Ishikawa (cell line): Measurements from ENCODE around the gene SGK1.

ENCODE experiments used
- CEBPB ChIP-seq: IDR thresholded peaks from 2 replicates; pipeline ENCODE4 v1.6.1; 2012
- CREB1 ChIP-seq: IDR thresholded peaks from 2 replicates; pipeline ENCODE4 v1.6.1; 2012; ENCODE audit warnings: low read depth
- EGR1 ChIP-seq: IDR thresholded peaks from 2 replicates; pipeline ENCODE4 v1.6.1; 2012
- EP300 ChIP-seq: IDR thresholded peaks from 2 replicates; pipeline ENCODE4 v1.6.1; 2012; ENCODE audit warnings: borderline replicate concordance
- FOXM1 ChIP-seq: IDR thresholded peaks from 2 replicates; pipeline ENCODE4 v1.6.1; 2012; ENCODE audit warnings: low read depth, borderline replicate concordance
- MAX ChIP-seq: IDR thresholded peaks from 2 replicates; pipeline ENCODE4 v1.6.1; 2012
- NFIC ChIP-seq: IDR thresholded peaks from 2 replicates; pipeline ENCODE4 v1.6.1; 2012
- RAD21 ChIP-seq: IDR thresholded peaks from 2 replicates; pipeline ENCODE4 v1.6.1; 2012; ENCODE audit warnings: low read depth
- REST ChIP-seq: IDR thresholded peaks from 2 replicates; pipeline ENCODE4 v1.6.1; 2012; ENCODE audit warnings: low read depth, mild to moderate bottlenecking
- TAF1 ChIP-seq: IDR thresholded peaks from 2 replicates; pipeline ENCODE4 v1.6.1; 2012; ENCODE audit warnings: low read depth, mild to moderate bottlenecking
- TCF12 ChIP-seq: IDR thresholded peaks from 2 replicates; pipeline ENCODE4 v1.6.1; 2012; ENCODE audit warnings: low read depth
- TEAD4 ChIP-seq: IDR thresholded peaks from 2 replicates; pipeline ENCODE4 v1.6.1; 2012
- YY1 ChIP-seq: IDR thresholded peaks from 2 replicates; pipeline ENCODE4 v1.6.1; 2012; ENCODE audit warnings: low read depth
- ZBTB7A ChIP-seq: IDR thresholded peaks from 2 replicates; pipeline ENCODE4 v1.6.1; 2012; ENCODE audit warnings: low read depth

The SGK1 gene

GRCh38 chr6:134170844-134171243 is 147.1 kb downstream of the SGK1 start:
- TF ChIP-seq EP300 (no peak), FOXM1 (no peak), TEAD4 (no peak), TAF1 (no peak), TCF12 (no peak), EGR1 (no peak), YY1 (no peak), REST (no peak)

GRCh38 chr6:134169871-134170486 is 147.9 kb downstream of the SGK1 start:
- TF ChIP-seq TEAD4 (no peak), CEBPB (no peak), ZBTB7A (no peak), CREB1 (no peak)

- TF ChIP-seq NFIC (no peak), RAD21 (no peak), CREB1 (no peak), MAX (no peak), EP300 (no peak), FOXM1 (no peak), TCF12 (no peak), REST (no peak), EGR1 (no peak), ZBTB7A (no peak)
These were observed 149.2 kb downstream of the SGK1 start for GRCh38 chr6:134168590-134169208.

GRCh38 chr6:134166511-134167261 is 151.2 kb downstream of the SGK1 start:
- no peak for TF ChIP-seq EGR1
- TF ChIP-seq REST, result no peak
- TF ChIP-seq TCF12, result no peak
- TF ChIP-seq TEAD4, result no peak
- TF ChIP-seq MAX, result no peak
- TF ChIP-seq EP300, result no peak
- TF ChIP-seq YY1, result no peak
- no peak for TF ChIP-seq NFIC
- TF ChIP-seq RAD21, result no peak

GRCh38 chr6:134165561-134166201 is 152.2 kb downstream of the SGK1 start:
- TF ChIP-seq CEBPB (no peak), REST (no peak)
